MM.1S (cell line): Measurements from ENCODE around the gene TMIGD3.

Experiments used
- DNase-seq: peaks from one replicate; pipeline ENCODE4 v3.0.0-alpha.2; 2015
- H2AFZ ChIP-seq: fragments of 300-600 bp; sonication (generic); 2 replicates; pipeline ENCODE4 v1.6.0; 2016; ENCODE audit warnings: antibody characterized with exemption, low read length
- H3F3A ChIP-seq: fragments of 300-600 bp; sonication (generic); 2 replicates; pipeline ENCODE4 v1.6.1; 2016; ENCODE audit warnings: mild to moderate bottlenecking, antibody characterized with exemption, low read length, moderate library complexity, mixed read lengths; ENCODE audit not compliant: insufficient read depth
- H3K27ac ChIP-seq: fragments of 300-600 bp; sonication (generic); 2 replicates; pipeline ENCODE4 v1.5.1; 2016; ENCODE audit warnings: mild to moderate bottlenecking, low read length
- H3K27me3 ChIP-seq: fragments of 300-600 bp; sonication (generic); replicated peaks from 2 replicates; pipeline ENCODE4 v1.6.0; 2016; ENCODE audit warnings: low read length; ENCODE audit not compliant: insufficient read depth
- H3K36me3 ChIP-seq: fragments of 300-600 bp; sonication (generic); replicated peaks from 2 replicates; pipeline ENCODE4 v1.6.1; 2016; ENCODE audit warnings: mild to moderate bottlenecking, low read length, mixed read lengths; ENCODE audit not compliant: insufficient read depth
- H3K4me1 ChIP-seq: fragments of 300-600 bp; sonication (generic); 2 replicates; pipeline ENCODE4 v1.6.1; 2016; ENCODE audit warnings: low read length, mixed read lengths
- H3K4me2 ChIP-seq: fragments of 300-600 bp; sonication (generic); 2 replicates; pipeline ENCODE4 v1.6.0; 2016; ENCODE audit warnings: low read depth, low read length
- H3K4me3 ChIP-seq: fragments of 300-600 bp; sonication (generic); 2 replicates; pipeline ENCODE4 v1.5.1; 2016; ENCODE audit warnings: low read length, mixed read lengths
- H3K79me2 ChIP-seq: fragments of 300-600 bp; sonication (generic); 2 replicates; pipeline ENCODE4 v1.6.1; 2016; ENCODE audit warnings: mixed run types, low read length, mixed read lengths
- H3K9ac ChIP-seq: fragments of 300-600 bp; sonication (generic); 2 replicates; pipeline ENCODE4 v1.6.1; 2016; ENCODE audit warnings: low read length, mixed read lengths
- H3K9me2 ChIP-seq: fragments of 300-600 bp; sonication (generic); replicated peaks from 2 replicates; pipeline ENCODE4 v1.6.1; 2016; ENCODE audit warnings: mild to moderate bottlenecking, low read length, mixed read lengths; ENCODE audit not compliant: insufficient read depth
- H3K9me3 ChIP-seq: fragments of 300-600 bp; sonication (generic); replicated peaks from 2 replicates; pipeline ENCODE4 v1.6.1; 2016; ENCODE audit warnings: mild to moderate bottlenecking, low read length, mixed read lengths; ENCODE audit not compliant: insufficient read depth
- H4K20me1 ChIP-seq: fragments of 300-600 bp; sonication (generic); 2 replicates; pipeline ENCODE4 v1.6.1; 2016; ENCODE audit warnings: mild to moderate bottlenecking, low read length, moderate library complexity, mixed read lengths; ENCODE audit not compliant: insufficient read depth
- CTCF ChIP-seq: fragments of 300-600 bp; sonication (generic); IDR thresholded peaks from 2 replicates; pipeline ENCODE4 v1.5.1; 2016; ENCODE audit warnings: antibody characterized with exemption, low read length, mixed read lengths
- EZH2 ChIP-seq: fragments of 300-600 bp; sonication (generic); optimal IDR thresholded peaks from 2 replicates; pipeline ENCODE3; 2017; ENCODE audit warnings: low read depth, mild to moderate bottlenecking, antibody characterized with exemption, low read length, mixed read lengths
- EZH2phosphoT487 ChIP-seq: fragments of 300-600 bp; sonication (generic); IDR thresholded peaks from 2 replicates; pipeline ENCODE4 v1.6.1; 2018; ENCODE audit warnings: antibody characterized with exemption, low read length

TMIGD3 gene

GRCh38 chr1:111476214-111476613 lies 27.2 kb downstream of the TMIGD3 start:
- no peaks in the 10 kb centered on the region for H3F3A ChIP-seq
- H3K4me1 ChIP-seq = peaks cover 14% of the 10 kb centered on the region
- no peaks in the 10 kb centered on the region for H3K79me2 ChIP-seq
- H3K4me3 ChIP-seq = no peak overlapping the region
- no peak overlapping the region for H3K4me2 ChIP-seq
- no peaks in the 10 kb centered on the region for H4K20me1 ChIP-seq
- no peak for TF ChIP-seq EZH2phosphoT487
- TF ChIP-seq CTCF = no peak
- no peak for TF ChIP-seq EZH2
- no peak overlapping the region for H2AFZ ChIP-seq
- no peaks in the 10 kb centered on the region for H3K9me2 ChIP-seq
- no peak overlapping the region for H3K9ac ChIP-seq
- peaks cover 41% of the 10 kb centered on the region for H3K27me3 ChIP-seq
- no peaks in the 10 kb centered on the region for H3K9me3 ChIP-seq
- no peak overlapping the region for H3K27ac ChIP-seq
- DNase-seq = no peak
- H3K36me3 ChIP-seq = no peaks in the 10 kb centered on the region

GRCh38 chr1:111475701-111476100 lies 27.7 kb downstream of the TMIGD3 start:
- H2AFZ ChIP-seq = no peak overlapping the region
- no peak overlapping the region for H3K4me2 ChIP-seq

GRCh38 chr1:111474521-111474920 lies 28.9 kb downstream of the TMIGD3 start:
- Histone ChIP-seq H3K27me3 (peaks cover 27% of the 10 kb centered on the region), H3K36me3 (no peaks in the 10 kb centered on the region), H3K79me2 (no peaks in the 10 kb centered on the region), H4K20me1 (no peaks in the 10 kb centered on the region), H3K4me3 (no peak overlapping the region), H3K4me2 (no peak overlapping the region), H3K4me1 (peaks cover 14% of the 10 kb centered on the region), H3K9me3 (no peaks in the 10 kb centered on the region), H3F3A (no peaks in the 10 kb centered on the region), H3K27ac (no peak overlapping the region), H3K9ac (no peak overlapping the region), H3K9me2 (no peaks in the 10 kb centered on the region), H2AFZ (no peak overlapping the region)
- no peak for DNase-seq
- no peak for TF ChIP-seq EZH2
- TF ChIP-seq CTCF = no peak
- no peak for TF ChIP-seq EZH2phosphoT487

More at GRCh38 chr1:111475701-111476100, 27.7 kb downstream of the TMIGD3 start:
- Histone ChIP-seq H3K9me2 (no peaks in the 10 kb centered on the region), H3K27me3 (peaks cover 39% of the 10 kb centered on the region), H3K9ac (no peak overlapping the region), H3K36me3 (no peaks in the 10 kb centered on the region), H3K4me1 (peaks cover 14% of the 10 kb centered on the region), H3K27ac (no peak overlapping the region), H3K79me2 (no peaks in the 10 kb centered on the region), H3F3A (no peaks in the 10 kb centered on the region), H4K20me1 (no peaks in the 10 kb centered on the region), H3K4me3 (no peak overlapping the region), H3K9me3 (no peaks in the 10 kb centered on the region)
- DNase-seq = no peak
- no peak for TF ChIP-seq EZH2phosphoT487
- no peak for TF ChIP-seq CTCF
- no peak for TF ChIP-seq EZH2
